ENCODE results near the gene APOE. TPM values are rescaled to one million over a fixed set of nuclear protein-coding genes. Genes with fewer than 3 reads are reported as not detected.
A peak's percentile ranks its signal among the peaks of the same experiment; 100 is the strongest.

The APOE gene
- total and polyA plus RNA-seq, 2 of the 8 experiments (the other 6 are each of a cell fraction or from before 2014, with no cell fraction given): 629 to 1,258 TPM

DNA sequence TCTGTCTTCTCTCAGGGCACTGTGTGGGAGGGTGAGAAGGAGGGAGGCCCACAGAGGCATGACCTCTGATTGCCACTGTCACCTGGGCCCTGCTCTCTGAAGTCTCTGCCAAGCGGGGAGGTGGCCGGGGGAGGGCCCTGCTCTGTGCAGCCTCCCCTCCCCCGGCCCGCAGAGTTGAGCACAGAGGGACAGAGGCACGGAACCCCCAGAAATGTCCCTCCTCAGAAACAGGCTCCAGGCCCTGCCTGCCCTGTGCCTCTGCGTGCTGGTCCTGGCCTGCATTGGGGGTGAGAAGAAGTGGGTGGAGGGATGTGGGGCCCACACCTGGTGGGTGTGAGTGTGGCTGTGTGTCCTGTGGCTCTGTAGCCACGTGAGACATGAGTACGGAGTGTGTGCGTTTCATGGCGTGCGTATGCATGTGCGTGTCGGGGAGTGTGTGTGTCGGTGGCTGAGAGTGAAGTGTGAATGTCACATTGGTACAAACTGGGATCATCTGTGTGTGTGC lies 36.5 kb downstream of the APOE start, which contains the start of gene APOC4:
Gene APOC4, plus strand, starts transcription at position 171 of the 505 bp plus-strand sequence. Its CDS starts 41 bp downstream, at position 212.
- H2AFZ ChIP-seq (ENCODE audit: low read length): no peak within 1 kb of the TSS
- H3K18ac ChIP-seq (ENCODE audit: extremely low read depth, low read length): no peak within 1 kb of the TSS
- no peaks in the 10 kb centered on the region for H3K23me2 ChIP-seq (ENCODE audit: low read depth, low read length)
- no peak within 1 kb of the TSS for H4K5ac ChIP-seq (ENCODE audit: insufficient read length, low read depth, low read length)
- H3K4me1 ChIP-seq (replicated peaks in 1 of 4; ENCODE audit: control insufficient read depth in 3 of 4, insufficient read depth in 4 of 4, low read length in 3 of 4): no peaks in the 10 kb centered on the region
- no peaks in the 10 kb centered on the region for H3K79me2 ChIP-seq (ENCODE audit: control insufficient read depth in 1 of 2, insufficient read depth in 2 of 2, low read length in 2 of 2)
- CTCF ChIA-PET (ENCODE audit: partially characterized antibody): interaction anchor here (1.0 kb wide), 1 partner anchor 33 kb away, joined by 6 read pairs; no protein-coding TSS in a partner anchor
- H2BK20ac ChIP-seq (ENCODE audit: low read length): no peak within 1 kb of the TSS
- no peak within 1 kb of the TSS for H3K4me3 ChIP-seq (ENCODE audit: extremely low read depth in 1 of 4, insufficient read depth in 2 of 4, low read depth in 3 of 4, low read length in 4 of 4)
- H2AK5ac ChIP-seq (ENCODE audit: low read depth, low read length): 0 out of 2 replicates have a peak within 1 kb of the TSS, but pooled peaks have one; percentile 7
- peak within 1 kb of the TSS; percentile 39; the same call in 1 of the 2 replicates for H2BK5ac ChIP-seq (ENCODE audit: low read depth, low read length)
- no peak within 1 kb of the TSS for H2BK15ac ChIP-seq (ENCODE audit: low read length)
- no peaks in the 10 kb centered on the region for H3K9me3 ChIP-seq (ENCODE audit: insufficient read depth in 2 of 2, low read depth in 1 of 2, low read length in 1 of 2)
- DNase-seq (ENCODE audit: low read depth in 1 of 2, low spot score in 2 of 2): no peak
- H4K8ac ChIP-seq (ENCODE audit: extremely low read depth, insufficient read depth, low read length): no peak within 1 kb of the TSS
- H3K56ac ChIP-seq (replicated peaks; ENCODE audit: insufficient read length, low read depth, low read length): no peak within 1 kb of the TSS
- H3K4me2 ChIP-seq (ENCODE audit: insufficient read depth in 1 of 2, low read depth in 2 of 2, low read length in 2 of 2): no peak within 1 kb of the TSS
- no peak within 1 kb of the TSS for H3K9ac ChIP-seq (replicated peaks in 1 of 4; ENCODE audit: extremely low read depth in 1 of 4, low read depth in 3 of 4, low read length in 3 of 4)
- WGBS, 2 experiments (ENCODE audit: extremely low coverage in 1 of 2, insufficient coverage in 1 of 2, insufficient read length in 1 of 2, insufficient replicate concordance in 2 of 2, low coverage in 1 of 2, low lambda C conversion rate in 2 of 2, missing lambda C conversion rate in 1 of 2): 92% methylated on average over 11 of the region's 14 CpGs; no CpG with 5 or more reads in 1 of the 2 experiments
- FAIRE-seq: no peak
- H2BK12ac ChIP-seq (ENCODE audit: low read depth, low read length): peak within 1 kb of the TSS; percentile 63; the same call in 1 of the 2 replicates
- no peak within 1 kb of the TSS for H3K27ac ChIP-seq (ENCODE audit: low read depth, low read length)
- H3K27me3 ChIP-seq (replicated peaks in 1 of 4; ENCODE audit: control insufficient read depth in 3 of 4, extremely low read depth in 1 of 4, insufficient read depth in 3 of 4, low read length in 3 of 4): no peaks in the 10 kb centered on the region
- H3K36me3 ChIP-seq (ENCODE audit: control insufficient read depth in 2 of 4, insufficient read depth in 4 of 4, low read length in 3 of 4): no peaks in the 10 kb centered on the region
- H3K79me1 ChIP-seq (ENCODE audit: low read depth, low read length): no peaks in the 10 kb centered on the region
- no peak within 1 kb of the TSS for H3K23ac ChIP-seq (ENCODE audit: insufficient read length)
- H2BK120ac ChIP-seq (replicated peaks; ENCODE audit: low read depth, low read length): no peak within 1 kb of the TSS
- H3K4ac ChIP-seq (replicated peaks; ENCODE audit: insufficient read length, low read depth, low read length): peak within 1 kb of the TSS; percentile 1
- H3K14ac ChIP-seq (ENCODE audit: insufficient read length): no peak within 1 kb of the TSS
- no peak within 1 kb of the TSS for H4K91ac ChIP-seq (replicated peaks; ENCODE audit: insufficient read length, low read length)
- POLR2A ChIA-PET (ENCODE audit: partially characterized antibody): interaction anchor here (0.6 kb wide), 1 partner anchor 16 kb away, joined by 3 read pairs; no protein-coding TSS in a partner anchor
- H4K20me1 ChIP-seq (replicated peaks in 1 of 2; ENCODE audit: control insufficient read depth in 1 of 2, insufficient read depth in 2 of 2, low read length in 2 of 2): no peaks in the 10 kb centered on the region
- TF ChIP-seq TCF12 (IDR thresholded peaks at IDR 0.05; ENCODE audit: low read depth, low read length): no peak
- no peak for TF ChIP-seq GTF2F1 (IDR thresholded peaks at IDR 0.05; ENCODE audit: borderline replicate concordance, low read depth, low read length)
- no peak for TF ChIP-seq SP2 (IDR thresholded peaks at IDR 0.05; ENCODE audit: low read length)
- TF ChIP-seq TAF1 (IDR thresholded peaks at IDR 0.05; ENCODE audit: low read depth, low read length): no peak
- no peak for TF ChIP-seq POU5F1 (IDR thresholded peaks at IDR 0.05; ENCODE audit: low read depth, low read length)
- no peak for TF ChIP-seq SP4 (IDR thresholded peaks at IDR 0.05; ENCODE audit: low read length)
- no peak for TF ChIP-seq KDM1A (IDR thresholded peaks at IDR 0.05; ENCODE audit: borderline replicate concordance, low read length)
- no peak for TF ChIP-seq SRF (IDR thresholded peaks at IDR 0.05; ENCODE audit: low read depth, low read length)
- TF ChIP-seq CHD1 (IDR thresholded peaks at IDR 0.05; ENCODE audit: low read depth, low read length): no peak
- TF ChIP-seq CBX5 (IDR thresholded peaks at IDR 0.05; ENCODE audit: low read depth, low read length): no peak
- TF ChIP-seq EP300 (IDR thresholded peaks at IDR 0.05; ENCODE audit: borderline replicate concordance in 1 of 2, low read depth in 2 of 2, low read length in 2 of 2): no peak
- no peak for TF ChIP-seq RNF2 (IDR thresholded peaks at IDR 0.05; ENCODE audit: borderline replicate concordance, low read depth, low read length, missing control alignments, poor library complexity, severe bottlenecking)
- no peak for TF ChIP-seq CEBPB (IDR thresholded peaks at IDR 0.05; ENCODE audit: low read depth, low read length)
- TF ChIP-seq HDAC2 (IDR thresholded peaks at IDR 0.05; ENCODE audit: borderline replicate concordance in 1 of 2, low read depth in 2 of 2, low read length in 2 of 2): no peak

Measured in H1 (cell line).